Heart left ventricle (tissue), 13 donors: Measurements from ENCODE around the gene NTM.

Source experiments
- CTCF ChIP-seq, 12 donors: fragments of 200-600 bp; sonication (generic) in 4 of 12; IDR thresholded peaks; one replicate each; pipeline versions ENCODE4 v1.5.0 to v1.8.0; 2018 to 2022; ENCODE audit warnings: antibody characterized with exemption in 12 of 12, mild to moderate bottlenecking in 5 of 12
- POLR2A ChIP-seq, 2 donors: fragments of 450-650 bp; IDR thresholded peaks; one replicate each; pipeline ENCODE4 v1.6.1; 2017; ENCODE audit warnings: antibody characterized with exemption in 2 of 2, mild to moderate bottlenecking in 2 of 2, moderate library complexity in 2 of 2
- donor health status: ischemic (EF 13 %, LVEDD 7.1; RV severe dilation, severe dysfunction).
- donor health status: DM: no; HTN: yes; CAD: no.
- donor health status: DM: no; HTN: no; CAD: no.
- donor health status: ischemic (EF 25% LVEDD 6.9; RV normal size, moderate dysfunction).
- donor health status: ischemic (EF 25% LVEDD 5.7; RV mildly dilated, moderate dysfunction).
- donor health status: ischemic (EF 35%, LVEDD 5.7; RV mildly dilated, moderate dysfunction).
- donor health status: nonischemic (EF 11% LVEDD 7.7; RV severe dilation, severe dysfunction).
- donor health status: DM: yes; HTN: yes; CAD: no.
- donor health status: PGD.
- donor health status: ischemic (EF 29% LVEDD 5.4; RV normal size, mild dysfunction).
- donor health status: nonischemic (EF 23%, LVEDD 6.1; RV moderate dilation, normal function).

- no peak for TF ChIP-seq POLR2A (IDR thresholded peaks at IDR 0.05)
- TF ChIP-seq CTCF (IDR thresholded peaks at IDR 0.05) = no peak
Measured at GRCh38 chr11:131624531-131624930, 254.1 kb downstream of the NTM start.
